ENCODE measurements around the gene CAMSAP1.
"Not testable (repeated sequence)": the region's sequence is repeated elsewhere in the genome, so short reads cannot be mapped to it uniquely, and the experiment has no call there.

The CAMSAP1 gene, protein sequence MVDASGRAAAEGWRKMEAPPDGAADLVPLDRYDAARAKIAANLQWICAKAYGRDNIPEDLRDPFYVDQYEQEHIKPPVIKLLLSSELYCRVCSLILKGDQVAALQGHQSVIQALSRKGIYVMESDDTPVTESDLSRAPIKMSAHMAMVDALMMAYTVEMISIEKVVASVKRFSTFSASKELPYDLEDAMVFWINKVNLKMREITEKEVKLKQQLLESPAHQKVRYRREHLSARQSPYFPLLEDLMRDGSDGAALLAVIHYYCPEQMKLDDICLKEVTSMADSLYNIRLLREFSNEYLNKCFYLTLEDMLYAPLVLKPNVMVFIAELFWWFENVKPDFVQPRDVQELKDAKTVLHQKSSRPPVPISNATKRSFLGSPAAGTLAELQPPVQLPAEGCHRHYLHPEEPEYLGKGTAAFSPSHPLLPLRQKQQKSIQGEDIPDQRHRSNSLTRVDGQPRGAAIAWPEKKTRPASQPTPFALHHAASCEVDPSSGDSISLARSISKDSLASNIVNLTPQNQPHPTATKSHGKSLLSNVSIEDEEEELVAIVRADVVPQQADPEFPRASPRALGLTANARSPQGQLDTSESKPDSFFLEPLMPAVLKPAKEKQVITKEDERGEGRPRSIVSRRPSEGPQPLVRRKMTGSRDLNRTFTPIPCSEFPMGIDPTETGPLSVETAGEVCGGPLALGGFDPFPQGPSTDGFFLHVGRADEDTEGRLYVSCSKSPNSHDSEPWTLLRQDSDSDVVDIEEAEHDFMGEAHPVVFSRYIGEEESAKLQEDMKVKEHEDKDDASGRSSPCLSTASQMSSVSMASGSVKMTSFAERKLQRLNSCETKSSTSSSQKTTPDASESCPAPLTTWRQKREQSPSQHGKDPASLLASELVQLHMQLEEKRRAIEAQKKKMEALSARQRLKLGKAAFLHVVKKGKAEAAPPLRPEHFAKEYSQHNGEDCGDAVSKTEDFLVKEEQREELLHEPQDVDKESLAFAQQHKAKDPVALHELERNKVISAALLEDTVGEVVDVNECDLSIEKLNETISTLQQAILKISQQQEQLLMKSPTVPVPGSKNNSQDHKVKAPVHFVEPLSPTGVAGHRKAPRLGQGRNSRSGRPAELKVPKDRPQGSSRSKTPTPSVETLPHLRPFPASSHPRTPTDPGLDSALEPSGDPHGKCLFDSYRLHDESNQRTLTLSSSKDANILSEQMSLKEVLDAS (N-terminal part only)

DNA sequence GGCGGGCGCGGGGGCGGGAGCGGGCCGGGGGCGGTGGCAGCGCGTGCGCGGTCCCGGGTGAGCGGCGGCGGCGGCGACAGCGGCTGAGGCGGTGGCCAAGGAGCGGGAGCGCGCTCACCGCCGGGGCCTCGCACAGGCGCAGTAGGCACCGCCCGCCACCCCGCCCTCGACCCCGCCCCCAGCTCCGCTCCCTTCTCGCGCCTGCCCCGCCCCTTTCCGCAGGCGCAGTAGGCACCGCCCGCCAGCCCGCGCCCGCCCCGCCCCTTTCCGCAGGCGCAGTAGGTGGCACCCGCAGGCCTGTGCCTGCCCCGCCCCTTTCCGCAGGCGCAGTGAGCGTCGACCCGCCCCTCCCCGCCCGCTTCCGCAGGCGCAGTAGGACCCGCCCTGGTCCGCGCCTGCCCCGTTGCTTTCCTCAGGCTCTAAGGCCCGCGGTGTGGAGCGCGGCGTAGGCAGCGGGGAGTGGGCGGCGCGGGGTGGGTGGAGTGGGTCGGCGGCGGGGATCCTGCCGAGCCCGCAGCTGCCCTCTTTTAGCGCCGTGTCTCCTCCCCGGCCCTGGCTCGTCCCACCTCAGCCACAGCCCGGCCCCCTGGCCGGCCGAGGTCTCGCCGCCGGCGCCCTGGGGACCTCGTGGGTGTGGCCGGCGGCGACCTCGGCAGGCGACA, at the start of gene CAMSAP1:
Gene CAMSAP1, minus strand, starts transcription at position 116 of the 662 bp plus-strand sequence. CDS start 387 bp downstream, outside the sequence.
- H3K27ac ChIP-seq = peak within 1 kb of the TSS; percentile 81
- TF ChIP-seq, protein P1, sequence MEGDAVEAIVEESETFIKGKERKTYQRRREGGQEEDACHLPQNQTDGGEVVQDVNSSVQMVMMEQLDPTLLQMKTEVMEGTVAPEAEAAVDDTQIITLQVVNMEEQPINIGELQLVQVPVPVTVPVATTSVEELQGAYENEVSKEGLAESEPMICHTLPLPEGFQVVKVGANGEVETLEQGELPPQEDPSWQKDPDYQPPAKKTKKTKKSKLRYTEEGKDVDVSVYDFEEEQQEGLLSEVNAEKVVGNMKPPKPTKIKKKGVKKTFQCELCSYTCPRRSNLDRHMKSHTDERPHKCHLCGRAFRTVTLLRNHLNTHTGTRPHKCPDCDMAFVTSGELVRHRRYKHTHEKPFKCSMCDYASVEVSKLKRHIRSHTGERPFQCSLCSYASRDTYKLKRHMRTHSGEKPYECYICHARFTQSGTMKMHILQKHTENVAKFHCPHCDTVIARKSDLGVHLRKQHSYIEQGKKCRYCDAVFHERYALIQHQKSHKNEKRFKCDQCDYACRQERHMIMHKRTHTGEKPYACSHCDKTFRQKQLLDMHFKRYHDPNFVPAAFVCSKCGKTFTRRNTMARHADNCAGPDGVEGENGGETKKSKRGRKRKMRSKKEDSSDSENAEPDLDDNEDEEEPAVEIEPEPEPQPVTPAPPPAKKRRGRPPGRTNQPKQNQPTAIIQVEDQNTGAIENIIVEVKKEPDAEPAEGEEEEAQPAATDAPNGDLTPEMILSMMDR (conservative IDR thresholded peaks at IDR 0.05) = no peak
- peak; percentile 61; the same call in 1 of the 2 replicates for TF ChIP-seq ZFX (IDR thresholded peaks at IDR 0.05)

DNA sequence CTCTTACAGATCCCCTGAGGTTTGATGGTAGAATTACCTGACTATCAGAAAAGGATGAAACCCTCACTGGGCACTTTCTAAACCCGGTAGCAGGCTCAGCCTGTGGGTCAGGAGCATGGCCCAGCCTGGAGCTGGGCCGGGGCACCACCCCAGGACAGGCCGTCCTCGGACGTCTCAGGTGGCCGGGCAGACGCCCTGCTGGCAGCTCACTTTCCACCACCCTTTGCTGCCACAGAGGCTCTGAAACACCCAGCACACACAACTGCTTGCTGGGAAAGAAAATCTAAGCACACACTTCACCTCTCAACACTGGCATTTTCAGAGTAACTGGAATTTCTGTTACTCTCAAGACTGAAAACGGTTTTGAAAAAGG, 49.4 kb upstream of the CAMSAP1 start:
- H3K27ac ChIP-seq = no peak overlapping the region
- no peak for TF ChIP-seq ZFX (IDR thresholded peaks at IDR 0.05)
- TF ChIP-seq, protein P1 (conservative IDR thresholded peaks at IDR 0.05) = no peak

DNA sequence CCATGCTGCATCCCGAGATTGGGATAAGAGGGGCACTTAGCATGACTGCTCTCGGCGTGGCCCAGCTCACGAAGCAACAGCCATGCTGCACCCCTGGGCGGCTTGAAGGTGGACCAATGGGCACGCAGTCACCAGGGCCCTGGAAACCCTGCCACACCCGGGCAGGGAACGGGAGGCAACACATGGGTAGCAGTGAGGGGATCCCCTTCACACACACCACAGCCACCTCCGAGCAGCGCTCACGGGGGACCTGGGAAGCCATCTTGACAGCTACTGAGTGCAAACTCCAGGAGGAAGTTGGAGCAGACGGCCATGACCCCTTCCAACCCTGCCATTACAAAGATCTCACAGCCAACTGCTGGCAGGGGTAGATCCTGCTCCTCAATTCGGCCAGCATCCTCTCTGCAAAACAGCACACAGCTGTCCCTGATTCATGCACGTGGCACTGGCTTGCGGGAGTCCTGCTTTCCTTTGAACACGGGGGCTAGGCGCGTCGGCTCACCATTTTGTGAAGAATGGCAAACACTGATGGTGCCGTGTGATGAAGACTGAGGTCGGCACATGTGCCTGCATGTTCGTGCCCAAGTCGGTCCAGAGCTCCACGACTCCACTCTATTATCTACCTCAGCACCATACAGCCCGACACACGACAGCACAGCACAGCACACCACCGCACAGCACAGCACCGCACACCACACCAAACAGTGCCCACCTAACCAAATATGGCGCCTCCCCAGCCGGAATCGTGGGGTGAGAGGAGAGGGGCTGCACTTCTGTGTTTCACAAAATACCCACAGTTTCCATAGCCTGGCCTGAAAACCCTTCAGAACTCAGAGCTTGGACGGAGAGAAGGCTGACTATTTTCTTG, 48.8 kb upstream of the CAMSAP1 start:
- no peak overlapping the region for H3K27ac ChIP-seq
- TF ChIP-seq ZFX (IDR thresholded peaks at IDR 0.05) = no peak
- TF ChIP-seq, protein P1 (conservative IDR thresholded peaks at IDR 0.05) = no peak

DNA sequence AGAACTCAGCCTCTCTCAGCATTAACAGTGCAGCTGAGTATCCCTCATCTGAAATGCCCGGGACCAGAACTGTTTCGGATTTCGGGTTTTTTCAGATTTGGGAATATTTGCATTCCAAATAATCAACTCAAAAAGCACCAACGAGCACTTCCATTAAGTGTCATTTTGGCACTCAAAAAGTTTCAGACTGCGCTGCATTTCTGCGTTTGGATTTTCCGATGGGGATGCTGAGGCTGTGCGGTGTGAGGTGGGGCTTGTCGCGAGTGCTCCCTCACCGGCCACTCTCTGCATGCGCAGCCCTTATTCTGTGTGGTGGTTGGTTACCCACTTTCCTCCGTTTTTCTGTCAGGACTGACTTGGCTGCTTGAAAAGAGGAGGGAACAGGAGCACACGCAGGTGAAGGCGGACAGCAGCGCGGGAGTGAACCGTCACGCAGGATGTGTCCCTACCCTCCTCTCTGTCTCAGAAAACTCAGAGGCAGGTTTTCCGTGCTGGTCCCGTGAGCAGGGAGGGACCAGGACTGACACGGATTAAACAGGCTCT, 45.4 kb upstream of the CAMSAP1 start:
- TF ChIP-seq, protein P1 (conservative IDR thresholded peaks at IDR 0.05) = no peak
- no peak overlapping the region for H3K27ac ChIP-seq

DNA sequence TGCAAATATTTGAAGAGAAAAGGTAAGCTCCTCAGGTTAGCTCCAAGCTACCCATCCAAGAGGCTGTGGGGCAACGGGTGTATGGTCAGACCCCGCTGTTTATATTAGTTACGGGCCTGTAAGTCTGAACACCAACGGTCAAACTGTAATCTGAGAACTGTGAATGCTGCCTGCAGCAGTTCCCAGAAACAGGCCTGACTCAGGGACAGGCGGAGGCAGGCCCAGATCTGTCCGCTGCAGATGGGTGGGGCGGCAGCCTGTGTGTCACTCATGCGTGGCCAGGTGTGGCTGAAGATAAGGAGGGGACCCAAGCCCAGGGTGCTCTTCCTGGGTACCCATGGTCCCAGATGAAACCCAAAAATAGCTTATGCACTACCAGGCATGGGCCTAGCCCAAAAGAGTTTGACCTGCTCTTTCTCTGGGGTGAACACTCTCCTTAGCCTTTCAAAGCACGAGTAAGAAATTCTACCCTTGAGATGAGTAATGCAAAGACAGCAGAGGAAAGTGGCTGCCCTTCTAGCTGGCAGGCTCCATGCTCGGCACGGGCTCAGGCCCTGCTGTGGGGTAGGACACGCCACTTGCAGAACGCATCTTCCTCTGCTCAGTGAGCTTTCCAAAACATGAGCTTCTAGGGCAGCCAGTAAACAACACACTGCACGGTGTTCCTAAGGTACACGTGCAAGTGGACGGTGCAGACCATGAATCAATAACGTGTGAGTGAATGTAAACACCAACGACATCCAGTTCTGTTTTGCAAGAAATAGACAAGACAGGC, 44.7 kb upstream of the CAMSAP1 start:
- no peak overlapping the region for H3K27ac ChIP-seq

DNA sequence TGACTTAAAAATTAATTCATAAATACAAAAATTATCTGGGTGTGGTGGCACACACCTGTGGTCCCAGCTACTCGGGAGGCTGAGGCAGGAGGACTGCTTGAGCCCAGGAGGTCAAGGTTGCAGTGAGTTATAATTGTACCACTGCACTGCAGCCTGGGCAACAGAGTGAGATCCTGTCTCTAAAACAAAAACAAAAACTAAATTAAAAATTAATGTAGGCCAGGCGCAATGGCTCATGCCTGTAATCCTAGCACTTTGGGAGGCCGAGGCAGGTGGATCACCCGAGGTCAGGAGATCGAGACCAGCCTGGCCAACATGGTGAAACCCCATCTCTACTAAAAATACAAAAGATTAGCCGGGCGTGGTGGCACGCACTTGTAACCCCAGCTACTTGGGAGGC, 44.0 kb upstream of the CAMSAP1 start:
- not testable (repeated sequence) for H3K27ac ChIP-seq

More for the DNA sequence above, 44.7 kb upstream of the CAMSAP1 start:
- no peak for TF ChIP-seq ZFX (IDR thresholded peaks at IDR 0.05)

DNA sequence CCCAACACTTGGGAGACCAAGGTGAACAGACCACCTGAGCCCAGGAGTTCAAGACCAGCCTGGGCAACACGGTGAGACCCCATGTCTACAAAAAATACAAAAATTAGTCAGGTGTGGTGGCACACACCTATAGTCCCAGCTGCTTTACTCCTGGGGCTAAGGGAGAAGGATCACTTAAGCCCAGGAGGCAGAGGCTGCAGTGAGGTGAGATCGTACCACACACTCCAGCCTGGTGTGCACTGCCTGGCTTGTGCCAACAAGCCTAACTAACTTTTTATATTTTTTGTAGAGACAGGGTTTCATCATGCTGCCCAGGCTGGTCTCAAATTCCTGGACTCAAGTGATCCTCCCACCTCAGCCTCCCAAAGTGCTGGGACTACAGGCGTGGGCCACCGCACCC, 43.5 kb upstream of the CAMSAP1 start:
- H3K27ac ChIP-seq = not testable (repeated sequence)

Measured in C4-2B (cell line).